ENCODE results near the gene PFKL.
A peak's percentile ranks its signal among the peaks of the same experiment; 100 is the strongest.

Gene PFKL

GRCh38 chr21:44299458-44300261 lies at the start of gene PFKL:
PFKL (plus strand) TSS chr21:44300053; CDS start chr21:44300106, 53 bp downstream.
- DNase-seq (ENCODE audit: low spot score) = peak; percentile 66

- no peak for DNase-seq (ENCODE audit: low spot score)
Observed at GRCh38 chr21:44253832-44254710, 45.8 kb upstream of the PFKL start.

GRCh38 chr21:44255511-44255981 lies 44.3 kb upstream of the PFKL start:
- DNase-seq (ENCODE audit: low spot score) = no peak

DNA sequence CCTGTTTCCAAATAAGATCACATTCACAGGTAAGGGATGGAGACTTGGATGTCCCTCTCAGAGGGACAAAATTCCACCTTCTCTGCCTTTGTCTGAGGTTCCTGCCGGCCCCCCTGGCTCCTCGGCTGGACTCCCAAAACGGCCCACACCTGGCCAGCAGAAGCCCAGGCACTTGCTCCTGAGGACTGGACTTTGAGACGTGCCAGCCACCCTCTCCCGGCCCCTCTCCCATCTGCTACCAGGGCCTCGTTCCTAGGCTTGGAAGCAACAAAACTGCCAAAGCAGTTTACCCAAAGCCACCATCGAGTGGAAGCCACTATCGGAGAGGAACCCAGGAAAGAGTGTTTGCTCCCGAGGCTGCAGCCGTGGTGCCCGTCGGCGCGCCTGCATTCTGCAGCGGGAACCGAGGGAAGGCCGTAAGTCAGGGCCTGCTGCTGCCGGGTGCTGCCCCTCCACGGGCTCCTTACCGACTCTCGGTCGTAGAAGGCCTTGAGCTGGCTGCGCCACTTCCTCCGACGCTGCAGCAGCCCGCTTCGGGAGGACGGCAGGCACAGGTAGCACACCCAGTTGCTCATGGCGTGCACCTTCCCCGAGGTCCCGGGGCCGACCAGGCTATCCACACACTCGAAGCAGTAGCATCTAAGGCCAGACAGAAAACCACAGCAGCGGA lies 41.7 kb upstream of the PFKL start:
- DNase-seq (ENCODE audit: low spot score) = no peak

GRCh38 chr21:44259082-44259705 lies 40.7 kb upstream of the PFKL start:
- DNase-seq (ENCODE audit: low spot score) = no peak

GRCh38 chr21:44260066-44260465 lies 39.8 kb upstream of the PFKL start:
- DNase-seq (ENCODE audit: low spot score) = no peak

DNA sequence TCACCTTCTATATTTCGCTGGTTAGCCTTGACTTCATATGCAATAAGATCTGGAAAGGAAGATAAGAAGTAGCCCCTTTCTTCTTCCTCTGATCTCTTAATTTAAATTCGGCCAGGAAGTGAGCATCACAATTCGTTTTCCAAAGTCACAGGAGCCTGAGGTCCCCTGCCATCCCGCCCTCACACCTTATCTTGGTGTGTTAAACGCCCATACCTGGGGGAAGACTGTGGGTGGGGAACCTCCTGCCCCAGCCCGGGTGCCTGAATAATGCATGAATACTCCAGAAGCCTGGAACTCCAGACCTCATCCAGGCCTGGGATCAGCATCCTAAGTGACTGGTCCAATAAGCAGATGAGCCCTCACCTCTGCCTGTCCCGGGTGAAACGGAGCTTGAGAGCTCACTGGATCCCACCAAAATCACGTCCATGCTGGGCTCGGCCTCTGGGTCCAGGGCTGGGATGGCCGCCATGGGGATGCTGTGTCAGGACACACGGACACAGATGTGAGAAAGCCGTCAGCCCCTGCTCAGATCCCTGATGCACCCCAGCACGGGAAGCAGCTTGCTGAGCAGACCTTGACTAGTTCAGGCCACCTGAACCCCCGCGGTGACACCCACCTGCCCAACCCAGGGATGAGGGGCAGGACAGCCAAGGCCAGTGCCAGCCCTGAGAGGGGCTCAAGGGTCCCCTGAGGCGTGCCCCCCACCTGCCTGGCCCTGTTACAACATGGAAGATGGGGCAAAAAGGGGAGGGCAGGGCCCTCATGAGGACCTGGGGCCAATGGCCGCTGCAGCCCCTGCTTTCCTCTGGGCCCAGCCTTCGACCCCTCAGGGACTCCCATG lies 38.8 kb upstream of the PFKL start:
- DNase-seq (ENCODE audit: low spot score) = no peak

GRCh38 chr21:44261675-44262295 lies 38.1 kb upstream of the PFKL start, which contains the start of gene DNMT3L:
DNMT3L (minus strand) TSS chr21:44261897; CDS start chr21:44261259, 638 bp downstream.
- no peak for DNase-seq (ENCODE audit: low spot score)

- DNase-seq (ENCODE audit: low spot score) = no peak
Observed at GRCh38 chr21:44262338-44263056, 37.4 kb upstream of the PFKL start.

GRCh38 chr21:44263221-44263760 lies 36.6 kb upstream of the PFKL start:
- DNase-seq (ENCODE audit: low spot score) = no peak

GRCh38 chr21:44263768-44264167 lies 36.1 kb upstream of the PFKL start:
- no peak for DNase-seq (ENCODE audit: low spot score)

DNA sequence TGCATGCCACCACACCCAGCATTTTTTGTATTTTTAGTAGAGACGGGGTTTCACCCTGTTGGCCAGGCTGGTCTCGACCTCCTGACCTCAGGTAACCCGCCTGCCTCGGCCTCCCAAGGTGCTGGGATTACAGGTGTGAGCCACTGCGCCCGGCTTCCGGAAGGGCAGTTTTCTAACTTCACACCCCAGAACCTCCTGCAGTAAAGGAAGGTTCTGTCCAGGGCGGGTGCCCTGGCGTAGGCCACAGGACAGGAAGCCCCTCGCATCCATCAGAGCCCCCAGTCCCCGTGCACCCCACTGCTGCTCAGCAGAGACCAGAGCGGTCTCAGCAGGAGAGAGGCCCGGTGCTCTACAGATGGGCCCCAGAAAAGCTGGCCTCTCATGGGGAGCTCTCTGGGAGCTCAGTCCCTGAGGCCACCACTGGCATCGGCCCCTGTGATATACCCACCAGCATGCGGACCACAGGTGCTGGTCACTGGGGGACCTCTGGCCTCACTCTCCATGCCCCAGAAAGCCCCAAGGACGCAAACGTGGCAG lies 34.1 kb upstream of the PFKL start:
- DNase-seq (ENCODE audit: low spot score) = no peak

DNA sequence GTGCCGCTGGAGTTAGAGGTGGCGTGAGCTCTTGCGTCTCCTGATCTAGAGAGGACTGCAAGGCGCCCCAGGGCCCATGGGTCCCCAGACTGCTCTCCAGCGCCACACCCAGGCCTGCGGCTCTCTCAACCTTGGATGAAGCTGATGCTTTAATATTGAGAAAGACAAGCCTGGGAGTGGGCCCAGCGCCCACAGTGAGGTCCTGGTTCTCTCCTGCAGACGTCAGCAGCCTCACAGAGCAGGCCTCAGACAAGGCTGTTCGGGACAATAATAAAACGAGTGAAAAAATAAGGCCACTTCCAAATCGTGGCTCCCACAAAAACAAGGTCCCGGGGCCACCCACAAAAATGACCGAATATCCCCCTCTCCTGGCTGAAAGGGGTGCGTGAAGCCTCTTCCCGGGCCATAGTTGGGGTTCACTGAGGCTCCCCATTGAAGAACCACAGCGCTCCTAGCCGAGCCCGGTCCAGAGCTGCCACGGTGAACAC lies 32.2 kb upstream of the PFKL start:
- no peak for DNase-seq (ENCODE audit: low spot score)

GRCh38 chr21:44269090-44269489 lies 30.8 kb upstream of the PFKL start:
- DNase-seq (ENCODE audit: low spot score) = no peak

- no peak for DNase-seq (ENCODE audit: low spot score)
Observed at GRCh38 chr21:44271558-44272283, 28.1 kb upstream of the PFKL start.

GRCh38 chr21:44272284-44272858 lies 27.5 kb upstream of the PFKL start:
- no peak for DNase-seq (ENCODE audit: low spot score)

DNA sequence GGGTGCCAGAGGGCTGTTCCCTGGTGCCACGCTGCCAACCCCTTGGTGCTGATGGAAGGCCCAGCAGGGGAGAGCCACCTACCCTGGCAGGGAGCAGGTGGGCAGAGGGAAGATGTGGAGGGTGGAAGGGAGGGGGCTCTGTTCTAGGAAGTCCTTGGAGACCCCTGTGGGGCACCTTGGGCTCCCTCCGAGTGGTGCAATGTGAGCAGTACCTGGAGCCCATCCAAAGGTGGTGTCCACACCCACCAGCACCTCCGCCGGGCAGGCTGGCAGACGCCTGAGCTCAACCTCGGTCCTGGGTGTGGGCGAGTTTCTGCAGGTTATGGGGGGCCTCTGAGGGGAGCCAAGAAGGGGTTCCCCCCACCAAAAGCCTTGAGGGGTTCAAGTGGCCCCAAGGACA lies 26.8 kb upstream of the PFKL start:
- DNase-seq (ENCODE audit: low spot score) = no peak

GRCh38 chr21:44275041-44275440 lies 24.8 kb upstream of the PFKL start:
- no peak for DNase-seq (ENCODE audit: low spot score)
